ENCODE measurements around the gene ABCA8. TPM values are rescaled to one million over a fixed set of nuclear protein-coding genes. Genes with fewer than 3 reads are reported as not detected.

ABCA8 gene
- total and polyA plus RNA-seq, 2 of the 8 experiments (the other 6 are each of a cell fraction or from before 2014, with no cell fraction given), result not detected

DNA sequence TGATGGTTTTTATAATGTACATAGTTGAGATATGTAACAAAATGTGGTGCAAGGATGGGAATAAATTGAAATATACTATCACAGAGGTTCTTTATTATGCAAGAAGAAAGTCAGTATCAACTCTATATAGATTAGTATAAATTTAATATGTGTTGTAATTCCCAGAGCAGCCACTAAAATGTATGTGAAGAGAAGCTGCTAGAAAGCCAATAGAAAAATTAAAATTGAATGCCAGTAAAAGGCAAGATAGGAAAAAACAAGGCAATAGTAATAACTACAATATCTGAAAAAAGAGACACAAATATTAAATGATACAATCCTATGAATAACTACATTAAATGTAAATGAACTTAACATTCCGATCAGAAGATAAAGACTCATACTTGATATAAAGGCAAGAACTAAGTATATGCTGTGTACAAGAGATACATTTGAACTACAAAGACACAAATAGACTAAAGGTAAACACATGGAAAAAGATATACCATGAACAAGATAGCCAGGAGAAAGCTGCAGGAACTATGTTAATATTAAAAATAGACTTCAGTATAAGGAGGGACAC lies 92.0 kb downstream of the ABCA8 start (continued):
- TF ChIP-seq CHD7 (IDR thresholded peaks at IDR 0.05; ENCODE audit: insufficient replicate concordance, low read length) (no peak), BCL11A (IDR thresholded peaks at IDR 0.05; ENCODE audit: low read depth in 2 of 2, low read length in 2 of 2) (no peak), NANOG (IDR thresholded peaks at IDR 0.05; ENCODE audit: insufficient read depth, low read depth, low read length, poor library complexity, severe bottlenecking) (no peak)
